Superior temporal gyrus (tissue), 1 donor: Measurements from ENCODE around the gene MYO7A.

Experiments
- DNase-seq: peaks from one replicate; pipeline ENCODE4 v3.0.0-alpha.2; 2016; ENCODE audit errors: extremely low spot score

The MYO7A gene

DNA sequence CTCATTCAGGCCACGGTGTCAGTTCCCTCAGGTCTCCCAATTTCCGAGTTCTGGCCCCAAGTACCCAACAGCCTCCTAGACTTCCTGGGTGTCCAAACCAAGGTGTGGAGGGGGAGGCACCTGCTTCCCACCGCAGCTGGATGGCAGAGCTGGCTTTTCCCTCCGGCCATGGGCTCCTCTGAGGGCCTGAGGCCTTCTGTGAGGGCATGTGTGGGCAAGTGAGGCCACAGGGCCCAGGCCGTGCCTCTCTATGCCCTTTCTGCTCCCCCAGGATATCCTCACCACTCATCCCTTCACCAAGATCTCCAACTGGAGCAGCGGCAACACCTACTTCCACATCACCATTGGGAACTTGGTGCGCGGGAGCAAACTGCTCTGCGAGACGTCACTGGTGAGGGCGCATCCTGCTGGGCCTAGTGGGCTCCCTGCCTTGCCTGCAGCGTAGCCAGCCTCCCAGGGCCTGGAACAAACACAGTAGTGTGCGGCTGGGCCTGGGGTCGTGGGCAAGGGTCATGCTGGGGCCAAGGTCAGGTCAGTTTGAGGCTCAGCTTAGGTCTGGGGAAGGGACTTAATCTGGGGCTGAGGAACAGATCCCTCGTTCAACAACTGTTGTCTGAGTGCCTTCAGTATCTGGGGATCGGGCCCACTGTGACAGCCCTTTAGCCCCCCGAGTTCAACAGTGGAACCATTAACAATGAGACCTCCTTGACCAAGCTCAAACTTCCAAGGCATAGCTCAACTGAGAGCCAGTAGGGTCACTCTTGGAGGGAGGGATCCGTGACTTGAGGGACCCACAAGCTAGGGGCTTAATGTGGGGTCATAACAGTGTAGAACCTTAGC is 85.8 kb downstream of the MYO7A start:
- DNase-seq, result no peak

DNA sequence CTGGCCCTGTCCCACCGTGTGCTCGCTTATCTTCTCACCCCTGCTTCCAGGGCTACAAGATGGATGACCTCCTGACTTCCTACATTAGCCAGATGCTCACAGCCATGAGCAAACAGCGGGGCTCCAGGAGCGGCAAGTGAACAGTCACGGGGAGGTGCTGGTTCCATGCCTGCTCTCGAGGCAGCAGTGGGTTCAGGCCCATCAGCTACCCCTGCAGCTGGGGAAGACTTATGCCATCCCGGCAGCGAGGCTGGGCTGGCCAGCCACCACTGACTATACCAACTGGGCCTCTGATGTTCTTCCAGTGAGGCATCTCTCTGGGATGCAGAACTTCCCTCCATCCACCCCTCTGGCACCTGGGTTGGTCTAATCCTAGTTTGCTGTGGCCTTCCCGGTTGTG is 86.5 kb downstream of the MYO7A start:
- no peak for DNase-seq

DNA sequence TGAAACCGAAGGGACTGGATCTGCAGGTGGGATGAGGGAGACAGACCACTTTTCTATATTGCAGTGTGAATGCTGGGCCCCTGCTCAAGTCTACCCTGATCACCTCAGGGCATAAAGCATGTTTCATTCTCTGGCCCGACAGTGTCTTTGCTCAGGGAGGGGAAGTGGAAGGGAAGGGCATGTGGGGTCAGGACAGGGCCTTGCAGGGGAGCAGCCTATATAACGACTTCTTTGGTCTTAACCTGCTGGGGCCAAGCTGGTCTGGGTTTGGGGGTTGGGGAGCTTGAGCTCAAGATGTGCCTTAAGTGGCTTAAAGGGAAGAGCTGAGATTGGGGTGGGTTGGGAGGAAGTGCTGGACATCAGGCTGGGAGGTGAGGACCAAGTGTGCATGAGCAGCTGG is 87.1 kb downstream of the MYO7A start:
- no peak for DNase-seq

DNA sequence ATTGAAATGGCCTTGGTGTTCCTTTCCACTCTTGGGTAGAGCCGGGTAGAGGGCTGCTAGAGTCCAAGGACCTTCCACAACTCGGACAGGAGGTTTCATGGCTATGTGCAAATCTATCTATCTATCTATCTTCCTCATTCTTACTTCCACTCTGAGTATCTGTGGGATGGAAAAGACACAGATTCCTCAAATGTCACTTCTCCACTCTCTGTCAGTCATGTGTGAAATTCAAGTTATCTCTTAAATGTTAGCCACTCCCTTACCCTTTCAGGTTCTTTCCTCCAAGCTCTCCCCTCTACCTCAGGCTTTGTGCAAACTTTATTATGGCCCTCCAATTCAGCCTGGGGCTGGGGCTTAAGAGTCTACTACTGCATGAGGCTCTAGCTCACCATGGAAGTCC is 89.1 kb downstream of the MYO7A start:
- DNase-seq, result no peak

DNA sequence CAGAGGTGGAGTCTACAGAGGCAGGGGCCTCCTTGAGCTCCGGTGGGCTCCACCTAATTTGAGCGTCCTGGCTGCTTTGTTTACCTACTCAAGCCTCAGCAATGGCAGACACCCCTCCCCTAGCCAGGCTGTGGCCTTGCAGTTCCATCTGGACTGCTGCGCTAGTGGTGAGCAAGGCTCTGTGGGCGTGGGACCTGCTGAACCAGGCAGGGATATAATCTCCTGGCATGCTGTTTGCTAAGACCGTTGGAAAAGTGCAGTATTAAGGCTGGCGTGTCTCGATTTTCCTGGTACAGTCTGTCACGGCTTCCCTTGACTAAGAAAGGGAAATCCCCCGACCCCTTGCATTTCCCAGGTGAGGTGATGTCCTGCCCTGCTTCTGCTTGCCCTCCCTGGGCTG is 95.8 kb downstream of the MYO7A start:
- DNase-seq, result no peak

DNA sequence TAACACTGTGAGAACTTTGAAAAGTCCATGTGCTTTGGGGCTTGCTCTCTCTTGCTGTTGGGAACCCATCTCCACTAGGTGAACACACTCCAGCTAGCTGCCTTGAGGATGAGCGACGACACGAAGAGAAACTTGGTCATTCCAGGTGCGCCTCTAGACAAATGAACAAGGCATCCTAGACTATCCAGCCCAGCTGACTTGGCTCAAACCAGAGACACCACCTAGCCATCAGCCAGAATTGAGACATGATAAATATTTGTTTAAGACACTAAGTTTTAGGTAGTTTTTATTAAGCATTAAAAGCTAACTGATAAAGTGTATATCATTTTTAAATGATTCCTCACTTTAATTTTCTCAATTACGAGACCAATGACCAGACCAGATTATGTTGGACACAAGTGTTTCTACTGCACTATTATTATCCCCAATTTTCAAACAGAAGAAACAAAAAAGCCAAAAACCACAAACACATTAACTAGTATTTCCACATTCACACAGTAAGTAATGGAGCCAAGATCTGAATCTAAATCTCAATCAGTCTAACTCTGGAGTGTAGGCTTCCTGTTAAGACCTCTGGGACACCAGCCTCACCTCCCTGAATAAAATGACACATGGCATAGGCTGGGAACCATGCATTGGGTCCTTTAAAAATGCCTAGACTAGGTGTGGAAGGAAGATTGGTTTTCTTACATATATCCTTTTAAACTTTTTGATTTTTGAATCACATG is 103.0 kb downstream of the MYO7A start:
- DNase-seq, result no peak

DNA sequence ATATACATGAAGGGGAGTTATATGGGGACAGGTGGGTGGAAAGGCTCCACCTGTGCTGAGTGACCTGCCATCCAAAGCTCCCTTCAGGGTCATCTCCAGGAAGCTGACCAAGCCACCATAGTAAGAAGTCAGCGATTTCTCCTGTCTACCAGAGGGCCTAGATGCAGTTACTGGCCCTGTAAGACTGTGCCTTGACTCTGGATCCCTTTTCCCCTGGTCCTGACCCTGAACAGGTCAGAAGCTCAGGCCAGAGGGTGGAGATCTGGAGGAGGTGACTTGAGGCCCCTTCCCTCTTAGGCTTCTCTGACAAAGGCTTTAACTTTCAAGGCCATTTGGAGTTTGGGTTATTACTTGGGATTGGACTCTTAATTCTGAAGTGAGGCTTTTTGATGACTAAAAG is 103.8 kb downstream of the MYO7A start:
- DNase-seq, result no peak

DNA sequence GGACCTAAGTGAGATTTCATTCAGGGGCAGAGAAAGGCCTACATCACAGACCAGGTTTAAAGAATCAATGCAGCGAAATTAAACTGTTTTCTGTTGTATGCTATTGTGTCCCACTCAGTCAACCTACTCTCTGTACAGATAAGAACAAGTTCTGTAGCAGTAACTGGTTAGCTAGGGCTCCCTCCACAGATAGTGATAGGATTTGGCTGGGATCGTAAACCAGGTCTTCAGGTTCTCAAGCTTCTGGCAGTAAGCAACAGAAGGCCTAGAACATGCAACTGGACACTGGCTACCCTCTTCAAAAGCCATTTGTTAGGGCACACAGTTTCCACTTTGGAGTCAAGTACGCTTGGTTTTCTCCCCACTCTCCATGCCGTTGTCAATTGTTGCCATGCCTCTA is 104.2 kb downstream of the MYO7A start:
- DNase-seq, result no peak

DNA sequence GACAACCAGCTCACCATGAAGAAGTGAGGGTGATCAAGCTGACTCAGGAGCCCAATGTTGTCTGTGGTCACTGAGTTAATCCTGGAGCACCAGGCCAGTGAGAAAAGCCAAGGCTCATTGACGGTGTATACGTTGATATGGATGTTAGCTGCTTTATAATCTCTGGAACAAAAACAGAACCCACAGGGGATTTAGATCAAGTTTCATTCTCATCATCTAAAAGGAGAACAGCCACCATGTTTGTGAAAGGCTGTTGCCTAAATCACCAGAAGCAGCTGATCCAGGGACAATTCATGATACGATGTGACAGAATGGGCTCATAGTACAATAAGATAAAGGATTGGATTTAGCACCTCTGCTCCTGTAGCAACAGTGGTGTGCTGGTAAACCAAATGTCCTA is 105.0 kb downstream of the MYO7A start:
- no peak for DNase-seq

DNA sequence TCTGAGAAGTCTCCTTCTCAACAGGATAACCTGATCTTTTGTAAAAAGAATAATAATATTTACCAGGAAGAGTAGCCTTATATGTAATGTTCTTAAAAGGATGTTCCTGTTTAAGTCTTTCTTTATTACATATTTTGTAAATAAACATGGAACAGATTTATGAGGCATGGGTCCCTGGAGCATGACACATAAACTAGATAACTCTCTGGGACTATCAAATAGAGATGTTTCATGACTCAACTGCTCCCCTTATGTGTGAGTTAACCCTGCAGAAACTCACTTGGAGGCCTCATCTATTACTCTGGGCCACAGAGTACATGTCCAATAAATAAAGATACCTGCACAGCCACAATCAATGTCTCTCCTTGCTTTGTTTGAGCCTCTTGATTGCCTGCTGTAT is 108.9 kb downstream of the MYO7A start:
- DNase-seq, result no peak

DNA sequence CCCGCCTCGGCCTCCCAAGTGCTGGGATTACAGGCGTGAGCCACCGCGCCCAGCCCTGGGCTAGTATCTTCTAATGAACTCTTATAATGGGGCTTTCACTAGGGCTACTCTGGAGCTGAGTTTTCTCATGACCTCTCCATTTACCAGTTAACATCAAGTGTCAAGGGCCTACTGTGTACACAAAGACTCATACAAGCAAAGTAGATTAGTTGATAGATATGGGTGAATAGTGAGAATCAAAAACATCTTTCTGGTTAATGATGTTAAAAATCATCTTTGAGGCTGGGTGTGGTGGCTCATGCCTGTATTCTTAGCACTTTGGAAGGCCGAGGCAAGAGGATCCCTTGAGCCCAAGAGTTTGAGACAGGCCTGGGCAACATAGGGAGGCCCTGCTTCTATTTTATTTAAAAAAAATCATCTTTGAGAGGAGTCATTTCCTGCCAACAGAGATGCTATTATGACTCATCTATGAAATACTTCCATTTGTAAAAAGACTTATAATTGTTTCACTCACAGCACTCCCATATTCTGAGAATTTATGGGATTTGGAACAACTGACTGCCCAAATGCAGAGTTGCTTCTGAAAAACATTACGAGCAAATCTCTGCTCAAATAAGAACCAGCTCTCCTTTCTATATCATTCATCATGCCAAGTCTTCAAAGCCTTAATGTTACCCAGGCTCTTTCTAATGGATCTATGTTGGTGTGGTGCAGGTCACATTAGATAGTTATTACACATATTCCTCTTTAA is 116.4 kb downstream of the MYO7A start:
- peak; percentile 24 for DNase-seq

DNA sequence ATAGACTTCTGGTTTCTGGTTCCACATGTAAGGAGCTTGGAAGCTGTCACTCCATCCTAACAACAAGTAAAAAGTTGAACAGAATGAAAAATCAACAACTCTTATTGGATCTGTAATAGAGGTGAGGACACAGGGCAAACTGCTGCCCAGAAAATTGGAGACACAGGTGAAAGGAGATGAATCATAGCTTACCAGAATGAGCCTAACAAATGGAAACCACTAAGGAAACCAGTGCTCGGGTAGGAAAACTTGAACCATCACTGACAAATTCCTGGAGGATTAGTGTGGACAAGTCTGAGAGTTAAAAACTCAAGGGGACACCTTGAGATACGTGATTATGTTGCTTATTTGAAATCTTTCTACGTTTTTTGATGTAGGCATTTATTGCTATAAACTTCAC is 121.4 kb downstream of the MYO7A start:
- no peak for DNase-seq

DNA sequence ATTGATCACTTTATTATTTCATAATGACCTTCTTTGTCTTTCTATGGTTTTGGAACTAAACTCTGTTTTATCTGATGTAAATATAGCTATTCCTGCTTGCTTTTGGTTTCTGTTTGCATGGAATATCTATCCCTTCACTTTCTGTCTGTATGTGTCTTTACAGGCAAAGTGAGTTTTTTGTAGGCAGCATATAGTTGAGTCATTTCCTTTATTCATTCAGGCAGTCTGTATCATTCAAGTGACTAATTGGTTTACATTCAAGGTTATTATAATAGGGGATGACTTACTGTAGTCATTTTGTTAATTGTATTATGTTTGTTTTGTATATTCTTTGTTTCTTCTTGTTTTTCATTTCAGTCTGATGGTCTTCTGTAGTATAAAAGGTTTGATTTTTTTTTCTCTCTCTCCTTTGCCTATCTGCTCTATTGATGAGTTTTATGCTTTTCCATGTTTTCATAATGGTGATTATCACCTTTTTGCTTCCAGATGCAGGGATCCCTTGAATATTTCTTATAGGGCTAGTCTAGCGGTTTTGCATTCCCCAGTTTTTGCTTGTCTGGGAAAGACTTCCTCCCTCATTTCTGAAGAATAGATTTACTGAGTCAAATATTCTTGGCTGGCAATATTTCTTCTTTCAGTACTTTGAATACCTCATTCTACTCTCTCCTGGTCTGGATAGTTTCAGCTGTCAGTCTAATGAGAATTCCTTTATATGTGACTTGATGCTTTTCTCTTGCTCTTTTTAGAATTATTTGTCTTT is 123.0 kb downstream of the MYO7A start:
- DNase-seq, result no peak

DNA sequence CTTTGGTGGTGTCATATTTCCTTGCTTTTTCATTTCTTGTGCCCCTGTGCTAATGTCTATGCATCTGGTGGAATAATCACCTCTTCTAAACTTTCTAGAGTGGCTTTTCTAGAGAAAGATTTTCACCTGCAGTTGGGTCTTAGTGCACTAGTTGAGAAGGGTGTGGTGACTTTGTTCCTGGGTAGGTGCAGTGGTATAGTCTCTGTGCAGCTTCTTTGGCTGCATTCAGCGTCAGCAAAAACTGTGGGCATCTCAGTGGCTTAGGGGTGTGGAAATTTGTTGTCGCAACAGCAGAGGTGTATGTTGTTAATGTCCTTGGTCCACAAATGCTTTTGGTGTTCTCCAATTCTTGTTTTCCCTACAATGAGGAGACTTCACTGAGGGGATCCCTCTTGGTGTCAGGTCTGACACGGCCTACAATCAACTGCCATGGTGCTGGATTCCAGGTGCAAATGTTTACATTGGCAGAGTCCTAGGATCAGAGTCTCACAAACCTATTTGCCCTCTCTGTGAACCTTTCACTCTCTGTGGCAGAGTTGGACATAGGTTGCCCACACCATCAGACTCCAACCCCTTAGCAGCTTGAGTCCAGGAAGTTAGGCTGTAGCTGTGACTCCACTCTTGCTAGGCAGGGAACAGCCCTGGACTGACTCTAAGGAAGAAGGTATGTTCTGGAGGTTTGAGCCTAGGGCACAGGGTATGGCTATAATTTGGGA is 124.7 kb downstream of the MYO7A start:
- no peak for DNase-seq

DNA sequence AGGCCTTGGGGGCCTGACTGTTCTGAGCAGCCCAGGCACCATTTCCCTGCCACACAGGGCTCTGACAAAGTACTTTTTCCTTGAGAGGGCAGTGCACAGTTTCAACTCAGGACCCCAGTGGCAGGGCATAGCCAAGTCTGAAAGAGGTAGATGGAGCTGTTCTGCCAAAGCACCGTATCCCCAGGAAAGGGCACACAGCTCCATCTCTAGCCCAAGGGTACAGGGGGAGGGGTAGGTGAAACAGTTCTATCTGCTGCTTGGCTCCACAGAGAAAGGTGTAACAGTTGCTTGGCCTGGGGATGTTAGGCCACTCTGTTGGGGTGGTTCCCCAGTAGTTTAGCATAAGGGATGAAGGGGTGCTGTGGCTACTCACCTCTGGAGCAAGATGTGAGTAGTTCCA is 125.6 kb downstream of the MYO7A start:
- DNase-seq, result no peak

DNA sequence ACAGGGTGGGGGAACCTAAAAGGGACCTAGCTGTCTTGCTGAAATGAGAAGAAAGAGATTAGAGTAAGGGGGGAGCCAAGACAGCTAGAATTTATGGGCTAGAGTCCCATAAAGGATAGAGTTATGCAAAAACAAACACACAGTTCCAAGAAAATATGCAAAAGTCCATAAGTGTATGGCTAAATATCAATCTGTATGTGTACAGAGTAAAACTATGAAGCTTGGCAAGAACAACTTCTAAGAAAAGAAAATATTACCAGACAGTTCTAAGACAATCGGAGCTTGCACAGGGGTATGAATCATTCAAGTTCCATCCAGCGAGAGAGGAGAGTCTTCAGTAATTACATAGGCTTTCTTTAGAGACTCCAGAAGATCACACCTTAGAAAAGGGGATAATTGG is 131.6 kb downstream of the MYO7A start:
- DNase-seq, result peak; percentile 10

DNA sequence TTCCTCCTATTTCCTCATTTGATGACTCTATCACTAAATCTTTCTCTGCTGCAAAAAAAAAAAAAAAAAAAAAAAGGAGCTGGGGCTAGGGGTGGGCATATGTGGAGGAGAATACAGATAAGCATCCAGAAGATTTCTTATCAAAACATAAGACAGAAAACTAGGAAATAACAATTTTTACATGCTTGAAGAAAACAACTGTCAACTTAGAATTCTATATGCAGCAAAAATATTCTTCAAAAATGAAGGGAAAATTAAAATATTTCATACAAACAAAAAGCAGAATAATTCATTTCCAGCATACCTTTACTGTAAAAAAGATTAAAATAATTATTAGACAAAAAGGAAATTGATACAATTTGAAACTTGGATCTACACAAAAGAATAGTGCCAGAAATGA is 134.8 kb downstream of the MYO7A start:
- no peak for DNase-seq
